ENCODE data around the gene TNC. TPM values are rescaled to one million over a fixed set of nuclear protein-coding genes. Genes with fewer than 3 reads are reported as not detected.

TNC gene
- total RNA-seq, 1 donor from 2014 or later: 21.5 TPM

GRCh38 chr9:114988962-114989599 is 128.9 kb downstream of the TNC start:
- Mint-ChIP-seq H3K27ac (no peak overlapping the region), H3K4me3 (no peak overlapping the region), H3K27me3 (ENCODE audit: low read depth) (no peaks in the 10 kb centered on the region), H3K9me3 (no peaks in the 10 kb centered on the region), H3K4me1 (peaks cover 3% of the 10 kb centered on the region), H3K36me3 (no peaks in the 10 kb centered on the region)
- TF ChIP-seq, protein P1, sequence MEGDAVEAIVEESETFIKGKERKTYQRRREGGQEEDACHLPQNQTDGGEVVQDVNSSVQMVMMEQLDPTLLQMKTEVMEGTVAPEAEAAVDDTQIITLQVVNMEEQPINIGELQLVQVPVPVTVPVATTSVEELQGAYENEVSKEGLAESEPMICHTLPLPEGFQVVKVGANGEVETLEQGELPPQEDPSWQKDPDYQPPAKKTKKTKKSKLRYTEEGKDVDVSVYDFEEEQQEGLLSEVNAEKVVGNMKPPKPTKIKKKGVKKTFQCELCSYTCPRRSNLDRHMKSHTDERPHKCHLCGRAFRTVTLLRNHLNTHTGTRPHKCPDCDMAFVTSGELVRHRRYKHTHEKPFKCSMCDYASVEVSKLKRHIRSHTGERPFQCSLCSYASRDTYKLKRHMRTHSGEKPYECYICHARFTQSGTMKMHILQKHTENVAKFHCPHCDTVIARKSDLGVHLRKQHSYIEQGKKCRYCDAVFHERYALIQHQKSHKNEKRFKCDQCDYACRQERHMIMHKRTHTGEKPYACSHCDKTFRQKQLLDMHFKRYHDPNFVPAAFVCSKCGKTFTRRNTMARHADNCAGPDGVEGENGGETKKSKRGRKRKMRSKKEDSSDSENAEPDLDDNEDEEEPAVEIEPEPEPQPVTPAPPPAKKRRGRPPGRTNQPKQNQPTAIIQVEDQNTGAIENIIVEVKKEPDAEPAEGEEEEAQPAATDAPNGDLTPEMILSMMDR (IDR thresholded peaks at IDR 0.05; ENCODE audit: unreplicated experiment): no peak
- DNase-seq (ENCODE audit: low spot score in 2 of 2, unreplicated experiment in 2 of 2): no peak

DNA sequence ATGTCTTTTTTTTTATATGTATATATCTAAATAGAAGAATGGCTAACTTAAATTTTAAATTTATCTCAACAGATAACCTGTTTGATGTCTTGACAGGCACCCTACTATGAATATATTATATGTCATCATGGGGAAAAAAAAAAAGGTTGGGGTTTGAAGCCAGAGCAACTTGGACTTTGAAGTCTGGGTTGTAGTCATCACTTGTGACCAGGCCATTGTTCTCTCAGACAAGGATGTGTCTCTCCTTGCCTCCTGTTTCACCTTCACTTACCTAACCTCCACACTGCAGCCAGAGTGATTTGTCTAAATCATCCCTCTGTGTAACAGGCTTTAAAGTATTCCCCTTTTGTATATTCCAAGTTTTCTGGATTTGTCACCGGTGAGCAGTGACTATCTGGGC is 130.8 kb downstream of the TNC start:
- Mint-ChIP-seq H3K27ac (no peak overlapping the region), H3K4me3 (no peak overlapping the region), H3K4me1 (peaks cover 3% of the 10 kb centered on the region), H3K9me3 (no peaks in the 10 kb centered on the region), H3K36me3 (no peaks in the 10 kb centered on the region), H3K27me3 (ENCODE audit: low read depth) (no peaks in the 10 kb centered on the region)
- DNase-seq (ENCODE audit: low spot score in 2 of 2, unreplicated experiment in 2 of 2): no peak
- TF ChIP-seq, protein P1 (IDR thresholded peaks at IDR 0.05; ENCODE audit: unreplicated experiment): no peak

DNA sequence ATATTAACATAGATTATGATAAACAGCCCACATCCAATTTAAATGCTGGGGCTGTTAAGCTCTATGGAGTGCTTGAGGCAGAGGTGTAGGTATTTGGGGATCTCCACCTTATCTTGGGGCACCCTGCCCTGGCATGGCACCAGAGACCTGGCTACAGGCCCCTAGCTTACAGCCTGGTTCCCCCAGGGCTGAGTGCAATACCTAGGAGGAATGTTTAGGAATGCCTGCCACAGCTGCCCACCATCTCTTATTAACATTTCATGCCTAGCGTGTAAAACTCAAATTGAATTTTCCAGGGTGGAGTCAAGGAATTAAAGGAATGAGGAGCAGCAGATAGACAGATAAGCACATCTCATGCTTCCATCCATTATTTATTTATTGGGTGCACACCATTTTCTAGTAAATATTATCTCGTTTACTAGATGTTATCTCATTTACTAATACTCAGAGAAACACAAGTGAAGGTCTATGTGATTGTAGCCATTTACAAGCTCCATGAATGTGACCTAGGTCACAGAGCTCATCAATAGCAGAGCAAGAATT is 131.9 kb downstream of the TNC start:
- Mint-ChIP-seq H3K27me3 (ENCODE audit: low read depth) (no peaks in the 10 kb centered on the region), H3K9me3 (no peaks in the 10 kb centered on the region), H3K36me3 (no peaks in the 10 kb centered on the region), H3K27ac (no peak overlapping the region), H3K4me1 (peaks cover 3% of the 10 kb centered on the region), H3K4me3 (no peak overlapping the region)
- DNase-seq (ENCODE audit: low spot score in 2 of 2, unreplicated experiment in 2 of 2): no peak
- TF ChIP-seq, protein P1 (IDR thresholded peaks at IDR 0.05; ENCODE audit: unreplicated experiment): no peak

- Mint-ChIP-seq H3K36me3 (no peaks in the 10 kb centered on the region), H3K4me3 (no peak overlapping the region), H3K9me3 (peaks cover 14% of the 10 kb centered on the region), H3K27ac (no peak overlapping the region), H3K27me3 (ENCODE audit: low read depth) (no peaks in the 10 kb centered on the region), H3K4me1 (no peaks in the 10 kb centered on the region)
- DNase-seq (ENCODE audit: low spot score in 2 of 2, unreplicated experiment in 2 of 2): no peak
- TF ChIP-seq, protein P1 (IDR thresholded peaks at IDR 0.05; ENCODE audit: unreplicated experiment): no peak
Observed at GRCh38 chr9:114981063-114981462, 136.9 kb downstream of the TNC start.

- H3K27me3 Mint-ChIP-seq (ENCODE audit: low read depth): peaks cover 2% of the 10 kb centered on the region
- TF ChIP-seq, protein P1 (IDR thresholded peaks at IDR 0.05; ENCODE audit: unreplicated experiment): no peak
Observed at GRCh38 chr9:114973216-114973615, 144.7 kb downstream of the TNC start.

More at GRCh38 chr9:114973216-114973615, 144.7 kb downstream of the TNC start:
- DNase-seq (ENCODE audit: low spot score in 2 of 2, unreplicated experiment in 2 of 2): no peak
- H3K27ac Mint-ChIP-seq: no peak overlapping the region
- no peak overlapping the region for H3K4me3 Mint-ChIP-seq
- no peaks in the 10 kb centered on the region for H3K36me3 Mint-ChIP-seq
- peaks cover 4% of the 10 kb centered on the region for H3K4me1 Mint-ChIP-seq
- peaks cover 9% of the 10 kb centered on the region for H3K9me3 Mint-ChIP-seq
